Activated naive CD4-positive, alpha-beta T cell treated with anti-CD3 and anti-CD28 coated beads, Interleukin-2, amount 50 U/mL, for 16 hours (primary cell): ENCODE data around the gene EMX1.
"Not testable (repeated sequence)": the region's sequence is repeated elsewhere in the genome, so short reads cannot be mapped to it uniquely, and the experiment has no call there.

Experiments used
- DNase-seq: peaks from one replicate; pipeline ENCODE4 v3.0.0-alpha.2; 2020

Gene EMX1

DNA sequence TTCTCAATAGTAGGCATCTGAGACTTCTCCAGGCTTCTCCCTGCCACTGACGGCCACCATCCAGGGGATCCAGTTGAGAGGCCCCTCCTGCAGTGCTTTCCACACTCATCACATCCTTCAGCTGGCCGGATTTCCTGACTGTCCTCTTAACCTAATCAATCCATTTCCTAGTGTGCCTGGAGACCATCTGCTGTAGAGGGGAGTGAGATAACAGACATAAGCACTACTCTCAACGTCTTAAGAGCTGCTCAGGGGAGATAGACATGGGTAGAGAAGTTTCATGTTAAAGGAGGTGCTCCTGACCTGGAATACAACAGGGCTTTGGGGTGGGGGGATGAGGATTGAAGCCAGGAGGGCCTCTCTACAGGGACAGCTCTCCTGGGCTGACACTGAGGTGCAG lies 15.9 kb upstream of the EMX1 start:
- no peak for DNase-seq

- DNase-seq = not testable (repeated sequence)
Observed at GRCh38 chr2:72907369-72907768, 9.9 kb upstream of the EMX1 start.

DNA sequence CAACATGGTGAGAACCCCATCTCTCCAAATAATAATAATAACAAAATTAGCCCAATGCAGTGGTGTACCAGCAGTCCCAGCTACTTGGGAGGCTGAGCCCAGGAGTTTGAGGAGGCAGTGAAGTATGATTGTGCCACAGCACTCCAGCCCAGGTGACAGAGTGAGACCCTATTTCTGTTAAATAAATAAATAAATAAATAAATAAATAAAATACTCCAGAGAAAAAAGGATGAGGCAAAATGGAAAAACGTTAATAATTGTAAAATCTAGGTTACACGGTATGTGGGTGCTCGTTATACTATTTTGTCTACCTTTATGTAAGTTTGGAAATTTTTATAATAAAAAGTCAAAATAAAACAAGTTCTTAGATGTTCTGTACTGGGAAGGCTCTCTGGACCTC lies 8.6 kb upstream of the EMX1 start:
- no peak for DNase-seq

- DNase-seq = no peak
Observed at GRCh38 chr2:72911256-72911655, 6.1 kb upstream of the EMX1 start.

GRCh38 chr2:72913486-72914205 lies 3.7 kb upstream of the EMX1 start:
- DNase-seq = no peak

DNA sequence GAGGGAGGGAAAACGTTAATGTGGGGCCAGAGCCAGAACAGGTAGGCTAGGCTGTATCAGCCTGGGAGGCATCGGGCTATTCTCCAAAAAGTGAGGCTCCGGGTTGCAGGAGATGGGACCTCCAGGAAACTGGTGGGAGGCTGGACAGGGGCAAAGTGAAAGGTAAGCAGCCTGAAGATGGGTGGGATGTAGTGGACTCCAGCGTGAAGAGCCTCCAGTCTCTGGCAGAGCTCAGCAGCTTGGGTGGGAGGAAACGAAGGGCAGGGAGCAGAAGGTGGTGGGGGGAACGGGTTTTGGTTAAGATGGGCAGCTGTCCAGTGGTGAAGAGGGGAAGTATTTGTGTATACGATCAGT lies 3.1 kb upstream of the EMX1 start:
- no peak for DNase-seq

DNA sequence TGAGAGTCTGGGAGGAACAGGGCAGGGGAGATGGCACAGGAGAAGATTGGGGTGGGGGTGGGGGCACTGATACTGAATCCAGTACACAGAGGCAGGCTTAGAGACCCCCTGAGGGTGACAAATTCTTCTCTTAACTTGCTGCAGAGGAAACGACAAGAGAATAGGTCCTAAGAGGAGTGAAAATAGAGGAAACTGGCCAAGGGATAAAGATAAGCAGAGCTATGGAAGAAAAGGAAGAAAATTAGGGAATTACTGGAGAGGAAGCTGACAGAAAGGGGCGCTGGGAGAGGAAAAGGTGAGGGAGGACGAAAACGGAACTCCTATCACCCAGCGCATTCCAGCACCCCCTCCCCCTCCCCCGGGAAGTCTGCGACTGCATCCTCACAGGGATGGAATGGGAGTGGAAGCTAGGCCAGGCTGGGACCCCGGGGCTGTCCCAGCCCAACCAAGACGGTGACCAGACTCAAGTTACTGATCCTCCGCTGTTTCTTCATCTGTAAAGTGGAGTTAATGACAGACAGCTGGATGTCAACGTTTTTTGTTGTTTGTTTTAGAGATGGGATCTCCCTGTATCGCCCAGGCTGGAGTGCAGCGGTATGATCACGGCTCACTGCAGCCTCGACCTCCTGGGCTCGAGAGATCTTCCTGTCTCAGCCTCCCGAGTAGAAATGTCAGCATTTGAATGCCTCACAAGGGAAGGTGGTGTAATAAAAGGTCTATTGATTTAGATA lies 2.6 kb upstream of the EMX1 start:
- no peak for DNase-seq

- no peak for DNase-seq
Observed at GRCh38 chr2:72915320-72915906, 1.9 kb upstream of the EMX1 start.

- DNase-seq = peak; percentile 59
Observed at GRCh38 chr2:72915907-72916742, 1.2 kb upstream of the EMX1 start.

DNA sequence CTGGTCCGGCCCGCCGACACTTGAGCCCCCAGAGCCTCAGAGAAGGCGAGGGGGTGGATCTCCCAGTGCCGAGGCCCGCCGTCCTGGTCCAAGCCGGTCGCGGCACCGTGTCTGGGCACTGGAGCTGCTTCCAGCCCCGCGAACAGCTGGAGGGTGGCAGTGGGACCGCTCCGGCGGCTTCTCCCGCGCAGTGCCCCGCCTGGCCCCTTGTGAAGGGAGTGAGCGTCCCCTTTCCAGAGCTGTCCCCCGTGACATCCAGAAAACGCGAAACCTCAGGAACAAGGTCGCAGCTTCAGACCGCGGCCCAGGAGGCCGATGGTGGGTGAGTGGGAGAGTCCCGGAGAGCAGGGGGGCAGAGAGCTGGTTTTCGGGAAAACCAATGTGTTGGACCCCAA lies 579 bp upstream of the EMX1 start:
- no peak for DNase-seq

DNA sequence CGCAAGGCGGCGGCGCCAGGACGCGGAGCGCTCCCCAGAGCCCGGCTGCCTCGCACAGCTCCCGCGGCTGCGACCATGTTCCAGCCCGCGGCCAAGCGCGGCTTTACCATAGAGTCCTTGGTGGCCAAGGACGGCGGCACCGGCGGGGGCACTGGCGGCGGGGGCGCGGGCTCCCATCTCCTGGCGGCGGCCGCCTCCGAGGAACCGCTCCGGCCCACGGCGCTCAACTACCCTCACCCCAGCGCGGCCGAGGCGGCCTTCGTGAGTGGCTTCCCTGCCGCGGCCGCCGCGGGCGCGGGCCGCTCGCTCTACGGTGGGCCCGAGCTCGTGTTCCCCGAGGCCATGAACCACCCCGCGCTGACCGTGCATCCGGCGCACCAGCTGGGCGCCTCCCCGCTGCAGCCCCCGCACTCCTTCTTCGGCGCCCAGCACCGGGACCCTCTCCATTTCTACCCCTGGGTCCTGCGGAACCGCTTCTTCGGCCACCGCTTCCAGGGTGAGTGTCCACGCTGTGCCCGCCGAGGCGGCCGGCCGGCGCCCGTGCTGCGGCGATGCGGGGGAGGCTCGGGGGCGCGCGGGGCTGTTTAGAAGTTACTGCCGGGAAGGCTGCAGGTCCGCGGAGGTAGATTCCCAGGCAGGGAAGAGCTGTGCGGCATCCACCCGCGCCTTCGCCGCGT lies 696 bp downstream of the EMX1 start:
- DNase-seq = peak; percentile 34

DNA sequence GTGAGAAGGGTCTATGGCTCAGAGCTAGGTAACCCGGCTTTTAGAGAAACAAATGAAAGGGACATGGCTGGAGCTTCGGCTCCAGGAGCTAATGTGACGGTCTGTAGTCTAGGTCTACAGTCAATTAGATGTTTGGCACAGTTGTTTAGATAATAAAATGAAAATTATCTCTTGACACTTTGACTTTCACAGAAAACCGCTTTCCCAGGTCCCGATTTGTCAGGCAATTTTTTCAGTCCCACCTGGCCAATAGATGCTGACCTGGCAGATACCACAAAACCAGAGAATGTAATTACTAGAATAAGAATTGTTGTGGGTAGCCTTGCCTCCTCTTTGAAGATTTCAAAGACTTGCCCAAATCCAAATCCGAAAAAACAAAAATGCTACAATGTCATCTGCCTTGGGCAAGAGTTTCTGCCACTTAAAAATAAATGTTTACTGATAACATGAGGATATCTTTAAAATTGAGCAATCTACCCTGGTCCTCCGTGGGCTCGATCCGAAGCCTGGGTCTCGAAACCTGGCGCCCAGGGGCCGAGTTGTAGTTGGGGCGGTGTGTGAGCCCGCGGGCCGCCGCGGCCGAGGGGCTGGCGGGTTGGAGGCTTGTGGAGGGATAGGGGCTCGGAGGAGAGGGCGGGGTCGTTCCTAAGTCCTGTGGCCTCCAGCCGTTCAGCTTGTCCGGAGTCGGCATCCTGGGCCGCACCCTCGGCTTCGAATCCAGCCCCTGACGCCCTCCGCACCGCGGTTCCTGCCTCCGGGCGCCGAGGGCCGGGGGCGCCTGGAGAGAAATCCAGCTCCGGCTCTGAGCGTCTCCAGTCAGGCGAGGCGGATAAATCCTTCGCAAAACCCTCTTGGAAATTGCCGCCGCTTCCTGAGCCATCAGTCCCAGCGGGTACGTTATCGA lies 2.3 kb downstream of the EMX1 start:
- DNase-seq = no peak

GRCh38 chr2:72920318-72921087 lies 3.2 kb downstream of the EMX1 start:
- peak; percentile 52 for DNase-seq

DNA sequence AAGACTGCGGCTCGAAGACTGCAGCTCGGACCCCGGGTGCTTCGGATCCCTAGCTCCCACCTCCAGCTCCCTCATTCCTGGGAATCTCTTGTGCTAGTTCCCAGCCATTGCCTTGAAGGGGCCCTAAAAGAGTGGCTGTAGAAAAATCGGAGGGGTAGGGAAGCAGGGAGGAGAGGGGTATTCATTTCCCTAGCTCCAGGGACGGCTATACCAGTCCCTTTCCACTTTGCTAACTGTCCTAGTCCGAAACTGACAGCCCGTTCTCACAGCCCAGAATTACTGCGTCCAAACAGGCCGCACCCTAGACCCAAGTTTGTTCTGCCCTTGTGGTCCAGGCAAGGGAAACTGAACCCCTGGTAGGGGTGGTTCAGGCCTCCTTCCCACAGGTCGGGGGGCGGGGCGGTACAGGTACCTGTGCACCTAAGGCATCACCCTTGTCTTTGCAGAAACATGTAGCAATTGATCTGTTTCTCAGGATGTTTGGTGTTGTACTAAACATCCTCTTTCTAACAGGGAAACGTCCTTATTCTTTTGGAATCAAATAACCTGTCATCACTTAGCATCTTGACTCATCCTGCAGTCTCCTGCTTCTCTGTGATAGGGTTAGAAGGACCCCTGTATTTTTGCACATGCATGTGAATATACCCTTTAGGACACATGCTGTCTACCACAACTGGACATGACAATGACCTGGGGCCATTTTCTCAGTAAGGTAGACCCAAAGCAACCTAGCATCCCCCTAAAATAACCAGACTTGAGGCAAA lies 4.0 kb downstream of the EMX1 start:
- no peak for DNase-seq

- DNase-seq = no peak
Observed at GRCh38 chr2:72921853-72922252, 4.5 kb downstream of the EMX1 start.

DNA sequence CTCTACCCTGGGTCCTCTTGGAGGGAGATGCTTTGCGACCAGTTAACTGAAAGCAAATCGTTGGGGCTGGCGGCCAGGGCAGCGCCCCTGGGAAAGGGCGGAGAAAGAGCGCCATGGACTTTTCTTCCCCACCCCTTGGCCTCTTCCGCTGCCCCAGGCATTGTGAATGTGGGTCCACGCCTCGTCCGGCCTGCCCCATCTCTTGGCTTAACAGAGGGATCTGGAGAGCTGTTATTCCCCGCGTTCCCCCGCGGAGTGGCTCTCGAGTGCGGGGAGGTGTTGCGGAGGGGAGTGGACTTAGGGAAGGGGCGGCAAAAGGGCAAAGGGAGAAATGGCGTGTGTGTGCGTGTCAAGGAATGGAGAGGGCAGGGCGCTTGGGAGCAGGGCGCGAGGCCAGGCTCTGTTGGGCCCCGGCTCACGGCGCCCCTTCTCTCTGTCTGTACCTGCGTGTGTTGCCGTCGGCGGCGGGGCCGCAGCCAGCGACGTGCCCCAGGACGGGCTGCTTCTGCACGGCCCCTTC lies 6.6 kb downstream of the EMX1 start:
- no peak for DNase-seq

GRCh38 chr2:72924353-72925240 lies 7.3 kb downstream of the EMX1 start:
- no peak for DNase-seq

- DNase-seq = no peak
Observed at GRCh38 chr2:72925328-72925943, 8.1 kb downstream of the EMX1 start.
